HG03280 (cell line): ENCODE data around the gene CHPT1.
"Not testable (repeated sequence)": the region's sequence is repeated elsewhere in the genome, so short reads cannot be mapped to it uniquely, and the experiment has no call there.

Source experiments
- ATAC-seq: cut with Tn5 transposase; IDR thresholded peaks from one replicate; pipeline ENCODE4 v1.9.1; 2021; ENCODE audit warnings: mild to moderate bottlenecking, moderate library complexity; ENCODE audit not compliant: unreplicated experiment

The CHPT1 gene

DNA sequence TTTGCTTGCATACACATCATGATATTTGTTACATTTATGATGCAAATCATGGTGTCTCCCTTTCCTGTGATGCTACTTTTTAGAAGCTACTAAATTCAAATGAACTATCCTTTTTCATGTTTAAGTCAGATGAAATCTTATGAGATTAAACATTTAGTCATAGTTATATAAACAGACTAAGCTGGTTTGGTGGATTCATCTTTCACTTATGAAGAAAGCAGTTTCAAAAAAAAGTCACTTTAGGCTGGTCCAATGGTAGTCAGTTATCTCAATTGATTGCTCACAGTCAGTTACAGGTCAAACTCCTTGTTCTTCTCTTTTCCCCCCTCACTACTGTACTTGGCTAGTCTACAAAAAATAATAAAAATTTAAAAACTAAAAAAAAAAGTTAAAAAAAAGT lies 22.1 kb downstream of the CHPT1 start:
- no peak for ATAC-seq

DNA sequence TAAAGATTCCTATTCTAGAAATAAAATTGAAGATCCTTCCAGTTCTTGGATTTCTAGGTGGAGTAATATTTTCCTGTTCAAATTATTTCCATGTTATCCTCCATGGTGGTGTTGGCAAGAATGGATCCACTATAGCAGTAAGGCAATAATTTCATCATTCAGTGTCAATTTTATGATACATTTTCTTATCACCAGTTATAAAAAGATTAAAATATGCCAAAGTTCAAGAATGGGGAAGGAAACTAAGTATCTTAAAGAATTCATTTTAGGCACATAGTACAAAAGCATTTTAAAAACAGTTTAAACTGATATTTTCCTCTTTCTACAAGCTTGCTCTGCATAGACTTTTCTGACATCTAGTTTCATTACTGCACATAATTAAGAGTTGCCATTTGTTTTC lies 22.7 kb downstream of the CHPT1 start:
- ATAC-seq, result no peak

DNA sequence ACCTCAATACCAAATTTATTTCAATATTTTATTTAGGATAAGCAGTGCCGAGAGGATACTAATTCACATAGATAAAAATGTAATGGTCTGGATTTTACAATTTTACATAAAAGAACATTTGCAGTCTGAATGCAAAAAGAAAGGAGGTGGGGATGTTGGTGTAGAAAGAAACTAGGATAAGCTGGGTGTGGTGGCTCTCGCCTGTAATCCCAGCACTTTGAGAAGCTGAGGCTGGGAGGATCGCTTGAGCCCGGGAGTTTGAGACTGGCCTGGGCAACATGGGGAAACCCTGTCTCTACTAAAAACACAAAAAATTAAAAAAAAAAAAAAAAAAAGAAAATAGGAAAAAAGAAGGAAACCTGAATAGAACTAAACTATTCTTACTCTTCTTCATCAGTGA lies 25.0 kb downstream of the CHPT1 start:
- no peak for ATAC-seq

DNA sequence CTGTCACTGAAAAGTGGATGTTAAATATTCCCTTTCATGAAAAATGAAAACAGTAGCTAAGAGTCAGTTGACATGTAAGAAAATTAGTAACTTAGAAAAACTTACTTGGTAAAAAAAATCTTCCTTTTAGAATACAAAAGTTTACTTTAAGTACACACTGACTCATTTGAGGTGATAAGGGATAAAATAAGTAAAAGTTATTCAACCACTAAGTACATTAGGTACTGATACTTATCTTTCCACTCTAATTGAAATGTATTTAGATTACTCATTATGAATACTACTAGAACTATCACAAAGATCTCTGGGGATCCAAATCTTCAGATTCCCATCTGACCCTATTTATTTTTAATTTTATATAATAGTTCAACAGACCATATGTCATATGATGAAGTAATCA lies 29.7 kb downstream of the CHPT1 start:
- no peak for ATAC-seq

DNA sequence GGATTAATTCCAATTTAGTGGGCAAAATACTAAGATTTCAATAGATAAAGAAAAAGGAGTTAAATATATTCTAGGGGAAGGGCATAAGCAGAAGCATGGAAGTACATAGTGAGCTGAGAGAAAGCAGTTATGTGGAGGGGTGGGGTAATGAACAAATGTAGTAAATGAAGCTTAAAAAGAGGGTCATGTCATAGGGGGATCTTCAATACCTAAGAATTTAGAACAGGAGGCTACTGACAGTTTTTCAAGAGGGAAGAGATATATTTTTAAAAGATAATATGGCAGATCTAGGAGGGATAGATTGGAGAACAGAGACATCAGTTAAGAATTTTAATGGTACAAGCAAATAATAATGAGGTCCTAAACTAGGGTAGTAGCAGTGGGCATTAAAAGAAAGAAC lies 32.4 kb downstream of the CHPT1 start:
- no peak for ATAC-seq

DNA sequence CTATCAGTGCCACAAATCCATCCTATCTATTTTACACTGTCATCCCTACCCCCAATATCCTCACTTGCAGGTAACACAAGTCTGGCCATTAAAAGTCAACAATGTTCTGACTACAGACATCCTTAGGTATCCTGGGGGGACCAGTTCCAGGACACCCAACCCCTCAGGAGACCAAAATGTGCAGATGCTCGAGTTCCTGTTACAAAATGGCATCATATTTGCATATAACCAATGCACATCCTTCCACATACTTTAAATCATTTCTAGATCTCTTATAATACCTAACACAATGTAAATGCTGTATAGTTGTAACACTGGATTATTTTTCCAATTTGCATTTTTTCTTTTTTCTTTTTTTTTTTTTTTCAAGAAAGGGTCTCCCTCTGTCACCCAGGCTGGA lies 34.9 kb downstream of the CHPT1 start:
- ATAC-seq, result no peak

DNA sequence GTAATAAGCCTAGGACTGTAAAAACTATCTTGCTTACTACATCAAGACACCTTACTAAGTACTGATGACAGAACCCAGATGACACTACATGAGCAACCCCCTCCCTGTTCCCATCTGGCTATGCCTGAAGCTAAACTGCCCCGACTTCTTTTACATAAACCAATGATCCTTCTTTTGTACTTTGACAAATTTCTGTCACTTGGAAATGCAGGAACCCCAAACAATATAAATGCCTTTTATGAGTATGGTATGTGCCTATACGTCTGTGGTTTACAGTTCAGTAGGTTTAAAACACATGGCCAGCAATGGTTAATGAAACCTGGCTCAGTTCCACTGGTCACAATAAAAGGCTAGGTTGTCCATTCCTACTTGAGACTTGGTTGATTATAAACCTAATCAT lies 35.7 kb downstream of the CHPT1 start:
- ATAC-seq, result no peak

DNA sequence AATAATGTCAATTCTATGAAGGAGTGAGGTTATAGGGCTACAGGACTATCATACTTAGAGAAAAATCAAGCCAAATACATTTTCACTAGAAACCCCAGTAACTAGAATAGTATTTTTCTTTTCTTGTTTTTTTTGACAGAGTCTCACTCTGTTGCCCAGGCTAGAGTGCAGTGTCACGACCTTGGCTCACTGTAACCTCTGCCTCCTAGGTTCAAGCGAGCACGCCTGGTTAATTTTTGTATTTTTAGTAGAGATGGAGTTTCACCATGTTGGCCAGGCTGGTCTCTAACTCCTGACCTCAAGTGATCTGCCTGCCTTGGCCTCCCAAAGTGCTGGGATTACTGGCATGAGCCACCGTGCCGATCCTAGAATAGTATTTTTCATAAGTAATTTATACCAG lies 37.0 kb downstream of the CHPT1 start:
- not testable (repeated sequence) for ATAC-seq

DNA sequence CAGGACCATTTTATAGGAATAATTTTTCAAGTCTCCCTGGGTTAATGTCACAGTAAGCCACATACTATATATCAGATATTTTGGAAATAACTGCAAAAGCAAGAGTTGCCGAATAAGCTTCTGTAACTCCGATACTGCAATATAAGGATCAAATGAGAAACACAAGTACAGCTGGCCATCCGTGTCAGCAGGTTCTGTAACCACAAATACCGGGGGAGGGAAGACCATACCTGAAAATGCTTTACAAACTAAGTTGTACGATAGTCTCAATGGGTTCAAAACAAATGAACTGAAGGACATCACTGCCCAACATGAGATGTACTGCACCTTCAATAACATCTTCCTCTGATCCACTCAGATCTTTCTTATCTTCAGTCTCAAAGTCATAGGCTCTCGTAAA lies 40.0 kb downstream of the CHPT1 start:
- no peak for ATAC-seq

DNA sequence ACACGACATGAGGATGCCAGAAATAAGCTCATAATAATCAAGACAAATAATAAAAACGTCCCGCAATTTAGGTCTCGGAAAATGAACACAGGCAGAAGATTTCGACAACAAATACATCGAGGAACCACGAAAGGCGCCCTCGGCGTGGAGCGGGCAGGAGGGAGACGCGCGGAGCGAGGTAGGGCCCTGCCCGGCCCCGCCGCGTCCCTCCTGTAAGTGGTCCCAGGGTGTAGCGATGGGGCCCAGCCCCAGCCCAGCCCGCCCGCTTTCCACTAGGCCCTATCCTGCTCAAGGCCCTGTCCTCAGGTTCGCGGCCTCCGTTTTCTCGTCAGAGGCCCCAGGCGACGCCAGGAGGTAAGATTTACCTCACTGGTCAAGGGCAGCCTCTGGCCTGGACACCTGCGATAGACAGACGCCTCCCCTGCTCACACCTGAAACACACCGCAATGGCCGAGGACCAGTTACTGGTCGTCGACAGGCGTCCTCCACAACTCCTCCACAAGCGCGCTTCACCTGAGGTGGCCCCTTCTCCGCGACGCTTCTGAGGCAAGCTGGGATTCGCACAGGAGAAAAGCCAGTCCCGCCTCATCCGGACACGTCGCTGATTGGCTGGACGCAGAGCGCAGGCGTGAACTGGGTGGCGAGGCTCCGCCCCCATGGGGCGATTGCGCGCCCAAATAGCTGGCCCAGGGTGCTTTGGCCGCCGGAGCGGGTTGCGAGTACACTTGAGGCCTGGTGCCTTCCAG lies 41.7 kb downstream of the CHPT1 start, which contains the start of gene SYCP3:
Gene SYCP3, minus strand, starts transcription at position 543 of the 746 bp plus-strand sequence. CDS start 1,527 bp downstream, outside the sequence.
- no peak for ATAC-seq

DNA sequence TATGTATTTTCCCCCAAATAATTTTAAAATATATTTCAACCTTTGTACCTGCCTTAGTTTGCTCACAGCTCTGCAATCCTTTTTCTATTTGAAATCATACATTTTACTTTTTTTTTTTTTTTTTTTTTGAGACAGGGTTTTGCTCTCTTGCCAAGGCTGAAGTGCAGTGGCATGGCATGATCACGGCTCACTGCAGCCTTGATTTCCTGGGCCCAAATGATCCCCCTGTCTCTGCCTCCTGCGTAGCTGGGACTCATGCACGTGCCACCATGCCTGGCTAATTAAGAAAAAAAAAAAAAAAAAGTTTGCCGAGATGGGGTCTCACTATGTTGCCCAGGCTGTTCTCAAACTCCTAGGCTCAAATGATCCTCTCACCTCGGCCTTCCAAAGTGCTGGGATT lies 43.1 kb downstream of the CHPT1 start:
- ATAC-seq, result no peak

DNA sequence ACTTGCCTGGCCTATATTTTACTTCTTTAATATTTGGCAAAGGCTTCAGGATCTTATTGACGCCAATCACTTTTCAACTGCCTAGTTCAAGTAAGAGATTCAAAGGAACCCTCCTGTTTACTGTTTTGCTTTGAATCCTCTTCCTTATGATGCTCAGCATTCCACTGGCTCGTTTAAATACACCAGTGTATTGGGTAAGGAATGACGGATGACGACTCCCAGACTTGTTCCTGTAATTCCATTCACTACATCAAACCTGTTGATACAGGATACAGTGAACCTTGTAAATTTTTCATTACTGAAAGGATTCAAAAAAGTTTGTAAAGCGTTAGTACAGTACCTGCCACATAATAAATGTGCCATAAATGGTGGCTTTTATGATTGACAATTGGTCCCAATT lies 43.5 kb downstream of the CHPT1 start:
- ATAC-seq, result no peak

DNA sequence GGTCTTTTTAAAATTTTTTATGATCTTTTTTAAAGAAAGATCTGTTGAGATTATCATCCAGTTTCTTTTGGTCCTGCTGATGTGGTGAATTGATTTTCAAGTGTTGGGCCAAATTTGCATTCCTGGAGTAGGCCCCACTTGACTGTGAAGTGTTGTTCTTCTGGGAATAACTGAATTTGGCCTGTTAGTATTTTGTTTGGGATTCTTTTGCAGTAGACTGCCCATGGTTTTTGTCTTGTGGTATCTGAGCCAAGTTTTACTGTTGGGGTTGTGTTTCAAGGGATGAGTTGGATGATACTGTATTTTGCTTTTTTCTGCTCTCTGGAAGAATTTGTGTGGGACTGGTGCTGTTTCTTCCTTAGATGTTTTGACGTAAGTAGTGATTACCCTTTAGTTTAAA lies 45.8 kb downstream of the CHPT1 start:
- no peak for ATAC-seq

DNA sequence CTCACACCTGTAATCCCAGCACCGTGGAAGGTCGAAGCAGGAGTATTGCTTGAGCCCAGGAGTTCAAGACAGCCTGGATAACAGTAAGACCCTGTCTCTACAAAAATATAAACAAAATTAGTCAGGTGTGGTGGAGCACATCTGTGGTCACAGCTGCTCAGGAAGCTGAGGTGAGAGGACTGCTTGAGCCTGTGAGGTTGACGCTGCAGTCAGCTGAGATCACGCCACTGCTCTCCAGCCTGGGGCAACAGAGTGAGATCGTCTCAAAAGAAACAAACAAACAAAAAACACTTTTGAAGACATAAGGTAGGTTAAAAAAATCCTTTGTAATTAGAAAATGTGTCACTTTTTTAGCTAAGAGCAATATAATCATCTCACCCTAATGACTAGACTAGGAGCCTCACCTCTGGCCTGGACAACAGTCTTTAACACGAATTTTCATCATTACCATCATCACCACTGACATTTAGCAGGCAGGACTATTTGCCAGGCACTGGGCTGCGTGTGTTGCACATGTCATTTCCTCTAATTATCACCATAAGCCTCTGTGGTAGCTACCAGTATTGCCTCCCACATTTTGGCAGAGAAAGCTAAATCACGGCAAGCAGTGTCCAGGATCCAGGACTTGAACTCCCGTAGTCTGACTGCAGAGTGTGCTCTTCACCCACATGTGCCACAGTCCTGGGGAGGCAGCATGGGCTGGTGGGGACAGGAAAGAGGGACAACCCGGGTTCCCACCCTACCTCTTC lies 46.5 kb downstream of the CHPT1 start:
- peak; percentile 91 for ATAC-seq

DNA sequence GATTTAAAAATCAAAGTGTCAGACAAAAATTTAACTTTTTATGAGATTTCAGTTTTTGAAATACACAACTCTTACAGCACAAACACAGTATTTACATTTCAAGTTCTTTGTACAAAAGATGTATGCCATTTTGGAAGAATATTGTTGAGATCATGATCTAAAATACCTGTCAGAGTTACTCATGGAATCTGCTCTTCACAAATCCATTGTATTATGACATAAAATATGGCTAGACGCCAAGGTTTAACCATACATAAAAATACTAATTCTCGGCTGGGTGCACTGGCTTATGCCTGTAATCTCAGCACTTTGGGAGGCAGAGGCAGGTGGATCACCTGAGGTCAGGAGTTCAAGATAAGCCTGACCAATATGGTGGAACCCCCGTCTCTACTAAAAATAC lies 48.0 kb downstream of the CHPT1 start:
- ATAC-seq, result no peak

DNA sequence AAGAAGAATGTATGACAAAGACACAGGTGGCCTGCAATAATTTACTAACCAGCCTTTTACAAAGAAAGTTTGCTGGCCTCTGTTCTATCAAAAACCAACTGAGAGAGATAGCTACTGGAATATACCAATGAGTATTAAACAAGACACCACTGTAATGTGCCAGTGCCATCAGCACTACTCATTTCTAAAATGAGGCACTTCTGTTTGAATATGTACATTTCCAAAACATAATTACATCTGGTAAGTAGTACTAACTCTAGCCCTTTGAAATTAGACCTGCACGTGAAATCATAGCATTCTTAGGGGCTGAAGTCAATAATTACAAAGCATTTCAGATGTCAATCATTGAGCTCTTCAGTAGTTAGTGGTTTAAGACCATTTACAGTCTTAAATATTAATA lies 48.8 kb downstream of the CHPT1 start:
- ATAC-seq, result no peak

DNA sequence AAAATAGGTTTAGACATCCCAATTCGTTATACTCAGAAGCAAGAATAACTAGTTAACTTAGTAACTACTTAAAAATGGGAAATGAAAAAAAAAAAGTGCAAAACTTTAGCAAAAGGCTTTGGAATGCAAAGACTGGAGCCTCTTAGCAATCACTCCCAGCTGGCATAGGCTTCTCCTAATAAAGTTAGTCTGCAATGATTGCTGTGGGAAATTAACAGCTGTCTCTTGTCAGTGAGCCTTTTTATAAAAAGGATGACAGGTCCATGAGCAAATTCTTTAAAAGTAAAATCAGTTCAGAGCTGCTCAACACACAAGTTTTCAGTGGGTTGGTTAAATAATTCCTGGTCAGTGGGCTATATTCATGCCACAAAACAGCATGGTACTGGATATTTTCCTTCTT lies 49.2 kb downstream of the CHPT1 start:
- no peak for ATAC-seq

DNA sequence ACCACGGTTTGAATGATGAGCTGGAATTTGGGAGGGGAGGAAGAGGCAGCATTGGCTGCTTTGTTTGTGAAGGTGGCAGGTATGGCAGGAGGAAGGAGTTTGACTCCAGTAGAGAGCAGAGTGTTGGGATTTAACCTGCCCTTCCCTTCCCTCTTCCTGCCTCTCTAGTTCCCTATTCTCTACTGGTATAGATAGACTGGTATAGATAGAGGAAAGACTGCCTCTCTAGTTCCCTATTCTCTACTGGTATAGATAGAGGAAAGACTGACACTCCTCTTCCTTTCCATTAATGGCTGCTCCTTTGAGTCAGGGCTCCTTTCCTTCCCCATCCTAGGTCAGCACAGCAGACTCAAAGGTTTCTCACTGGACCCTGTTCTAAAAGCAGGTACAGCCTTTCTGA lies 50.3 kb downstream of the CHPT1 start:
- no peak for ATAC-seq

DNA sequence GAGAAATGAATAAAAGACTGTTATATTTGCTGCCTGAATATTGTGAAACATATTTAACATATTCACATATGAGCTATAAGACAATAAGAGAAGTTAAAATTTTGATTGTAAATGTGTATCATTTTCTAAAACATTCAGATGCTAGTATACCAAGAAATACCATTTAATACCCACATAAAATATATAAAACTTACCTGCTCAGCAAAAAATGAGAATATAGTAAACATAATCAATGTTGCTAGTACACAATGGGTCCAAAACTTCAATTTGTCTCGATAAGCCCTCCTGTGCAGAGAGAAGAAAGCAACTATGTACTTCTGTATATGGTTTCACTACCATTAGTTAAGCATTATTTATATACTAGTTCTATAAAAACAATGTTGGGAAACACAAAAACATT lies 51.5 kb downstream of the CHPT1 start:
- ATAC-seq, result no peak

DNA sequence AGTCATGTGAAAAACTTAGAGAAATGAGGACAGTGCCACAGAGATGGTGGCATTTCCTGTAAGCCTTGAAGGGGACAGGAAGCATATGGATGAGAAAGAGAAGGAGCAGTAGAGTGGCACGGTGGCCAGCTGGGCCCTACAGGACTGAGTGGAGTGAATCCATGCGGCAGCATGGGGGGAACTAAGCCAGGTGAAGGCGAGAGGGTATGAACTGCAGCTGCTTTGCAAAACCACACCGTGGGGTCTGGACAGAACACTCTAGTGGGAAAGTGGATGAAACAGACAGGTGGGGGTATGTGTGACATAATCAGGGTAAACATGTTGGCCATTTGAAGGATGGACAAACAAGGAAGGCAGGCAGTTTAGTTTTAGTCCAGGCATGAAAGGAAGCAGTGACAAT lies 52.2 kb downstream of the CHPT1 start:
- no peak for ATAC-seq

DNA sequence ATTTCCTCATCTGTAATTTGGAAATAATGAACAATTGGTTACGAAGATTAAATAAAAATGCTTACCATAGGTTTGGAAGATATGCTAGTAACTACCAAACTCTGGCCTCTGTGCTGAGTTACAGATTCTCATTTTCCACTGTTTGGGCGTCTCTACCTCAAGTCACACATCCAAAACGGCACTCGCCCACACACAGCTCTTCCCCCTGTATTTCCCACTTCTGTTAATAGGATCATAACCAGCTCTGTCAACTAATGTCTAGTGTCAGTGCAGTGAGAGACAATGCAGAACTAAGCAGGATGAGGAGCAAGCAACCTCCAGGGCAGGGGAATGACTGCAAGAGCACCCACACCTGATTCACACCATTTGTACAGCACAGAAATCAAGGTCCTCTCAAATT lies 52.7 kb downstream of the CHPT1 start:
- ATAC-seq, result no peak

DNA sequence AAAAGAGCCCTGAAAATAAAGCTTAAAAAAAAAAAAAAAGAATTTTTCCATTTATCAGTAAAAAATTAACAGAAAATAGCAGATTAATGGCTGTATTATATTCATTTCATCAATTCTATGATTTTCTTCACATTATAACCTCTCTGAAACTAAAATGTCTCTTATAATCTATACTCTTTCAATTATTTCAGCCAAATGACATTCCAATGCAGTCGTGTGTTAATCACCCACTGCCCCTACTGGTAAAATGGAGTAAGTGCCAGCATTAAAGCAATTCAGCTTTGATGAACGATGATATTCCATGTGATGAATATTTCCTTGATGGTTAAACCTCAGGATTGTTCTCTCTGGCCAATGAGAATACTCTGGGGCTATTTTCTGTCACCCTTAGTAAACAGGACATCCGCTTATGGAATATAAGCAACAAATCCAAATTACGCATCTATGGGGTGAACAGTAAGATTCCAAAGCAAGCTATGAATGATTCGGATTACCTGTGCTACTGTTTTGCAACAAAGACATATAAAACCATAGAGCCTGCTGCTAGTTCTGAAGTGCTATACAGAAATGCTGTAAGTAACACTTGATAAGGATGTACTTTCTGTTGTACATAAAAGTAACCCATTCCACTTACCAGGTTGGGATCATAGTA lies 62.1 kb downstream of the CHPT1 start:
- no peak for ATAC-seq
